Measurements from ENCODE around the gene ALDH1L2. TPM values are rescaled to one million over a fixed set of nuclear protein-coding genes. Genes with fewer than 3 reads are reported as not detected.

Gene ALDH1L2
- total RNA-seq, 1 experiment from 2014 or later: 26.1 TPM

DNA sequence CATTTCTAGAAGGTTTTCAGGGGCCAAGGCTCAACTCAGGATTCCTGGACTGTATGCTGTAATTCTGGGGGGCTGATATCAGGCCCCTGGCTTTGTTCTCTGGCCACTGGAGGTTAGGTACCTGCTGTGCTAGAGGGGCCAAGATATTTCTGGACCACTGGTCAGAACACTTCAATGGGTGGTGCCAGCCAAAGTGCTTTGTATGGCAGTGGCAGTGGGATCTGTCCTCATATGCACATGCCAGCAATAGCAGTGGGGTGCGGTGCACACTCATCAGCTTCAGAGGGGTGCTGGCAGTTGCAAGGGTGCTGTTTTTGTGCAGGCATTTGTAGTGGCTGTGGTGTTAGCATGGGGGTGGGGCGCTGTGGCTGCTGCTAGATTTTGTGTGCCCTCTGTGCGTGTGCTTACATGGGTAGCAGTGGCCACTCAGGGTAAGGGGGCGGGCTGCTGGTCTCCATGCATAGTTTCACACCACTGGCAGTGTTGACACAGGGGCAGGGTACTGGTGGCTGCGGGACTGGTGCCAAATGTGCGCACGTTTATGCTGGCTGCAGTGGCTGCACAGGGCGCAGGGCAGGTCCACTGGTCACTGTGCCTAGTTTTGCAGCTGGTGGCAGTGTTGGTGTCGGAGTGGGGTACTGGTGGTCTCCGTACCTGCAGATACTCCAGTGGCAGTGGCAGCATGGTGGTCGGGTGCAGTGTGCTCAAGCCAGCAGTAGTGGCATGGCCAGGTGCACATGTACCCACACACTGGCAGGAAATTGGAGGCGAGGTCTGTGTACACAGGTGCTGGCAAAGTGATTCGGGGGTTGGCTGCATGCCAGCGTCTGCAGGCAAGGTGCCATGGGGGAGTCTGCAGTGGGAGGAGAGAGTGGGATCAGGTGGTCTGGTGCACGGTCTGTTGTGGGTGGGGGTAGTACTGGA, 85.6 kb downstream of the ALDH1L2 start:
- H3K9me3 Mint-ChIP-seq (ENCODE audit: unreplicated experiment): no peaks in the 10 kb centered on the region
- peaks cover 3% of the 10 kb centered on the region for H3K36me3 ChIP-seq (ENCODE audit: control insufficient read depth, insufficient read depth, low read length)
- no peaks in the 10 kb centered on the region for H3K27me3 Mint-ChIP-seq (ENCODE audit: insufficient read depth, unreplicated experiment)
- H3K4me1 Mint-ChIP-seq (ENCODE audit: low read depth, unreplicated experiment): no peaks in the 10 kb centered on the region
- TF ChIP-seq, protein P1, sequence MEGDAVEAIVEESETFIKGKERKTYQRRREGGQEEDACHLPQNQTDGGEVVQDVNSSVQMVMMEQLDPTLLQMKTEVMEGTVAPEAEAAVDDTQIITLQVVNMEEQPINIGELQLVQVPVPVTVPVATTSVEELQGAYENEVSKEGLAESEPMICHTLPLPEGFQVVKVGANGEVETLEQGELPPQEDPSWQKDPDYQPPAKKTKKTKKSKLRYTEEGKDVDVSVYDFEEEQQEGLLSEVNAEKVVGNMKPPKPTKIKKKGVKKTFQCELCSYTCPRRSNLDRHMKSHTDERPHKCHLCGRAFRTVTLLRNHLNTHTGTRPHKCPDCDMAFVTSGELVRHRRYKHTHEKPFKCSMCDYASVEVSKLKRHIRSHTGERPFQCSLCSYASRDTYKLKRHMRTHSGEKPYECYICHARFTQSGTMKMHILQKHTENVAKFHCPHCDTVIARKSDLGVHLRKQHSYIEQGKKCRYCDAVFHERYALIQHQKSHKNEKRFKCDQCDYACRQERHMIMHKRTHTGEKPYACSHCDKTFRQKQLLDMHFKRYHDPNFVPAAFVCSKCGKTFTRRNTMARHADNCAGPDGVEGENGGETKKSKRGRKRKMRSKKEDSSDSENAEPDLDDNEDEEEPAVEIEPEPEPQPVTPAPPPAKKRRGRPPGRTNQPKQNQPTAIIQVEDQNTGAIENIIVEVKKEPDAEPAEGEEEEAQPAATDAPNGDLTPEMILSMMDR (IDR thresholded peaks at IDR 0.05; ENCODE audit: insufficient read depth in 1 of 2, low read depth in 1 of 2, low read length in 1 of 2, severe bottlenecking in 1 of 2, unreplicated experiment in 1 of 2): no peak
- DNase-seq: no peak
- intact Hi-C loops (cut with micrococcal nuclease; ENCODE audit: unreplicated experiment): no loop called here
- BruUV-seq (replicated peaks): no TSS peak
- no peak overlapping the region for H3K4me3 Mint-ChIP-seq (ENCODE audit: unreplicated experiment)
- CTCF ChIA-PET: no interaction called here
- POLR2A ChIA-PET: no interaction called here
- H3K4me1 ChIP-seq: no peaks in the 10 kb centered on the region
- H3K27me3 ChIP-seq (replicated peaks; ENCODE audit: control insufficient read depth, insufficient read depth, low read length): no peaks in the 10 kb centered on the region
- no peak overlapping the region for H3K4me3 ChIP-seq (ENCODE audit: low read depth, low read length)
- H3K27ac Mint-ChIP-seq (ENCODE audit: unreplicated experiment): no peak overlapping the region
- H3K9me3 ChIP-seq: no peaks in the 10 kb centered on the region
- H3K36me3 Mint-ChIP-seq (ENCODE audit: insufficient read depth, unreplicated experiment): peaks cover 48% of the 10 kb centered on the region

- H3K27ac Mint-ChIP-seq (ENCODE audit: unreplicated experiment): no peak overlapping the region
- no peaks in the 10 kb centered on the region for H3K9me3 ChIP-seq
- no peak overlapping the region for H3K4me3 Mint-ChIP-seq (ENCODE audit: unreplicated experiment)
- H3K36me3 Mint-ChIP-seq (ENCODE audit: insufficient read depth, unreplicated experiment): peaks cover 48% of the 10 kb centered on the region
- TF ChIP-seq, protein P1 (IDR thresholded peaks at IDR 0.05; ENCODE audit: insufficient read depth in 1 of 2, low read depth in 1 of 2, low read length in 1 of 2, severe bottlenecking in 1 of 2, unreplicated experiment in 1 of 2): no peak
- no peaks in the 10 kb centered on the region for H3K27me3 Mint-ChIP-seq (ENCODE audit: insufficient read depth, unreplicated experiment)
- BruUV-seq (replicated peaks): no TSS peak
- CTCF ChIA-PET: no interaction called here
- no peaks in the 10 kb centered on the region for H3K9me3 Mint-ChIP-seq (ENCODE audit: unreplicated experiment)
- H3K4me1 Mint-ChIP-seq (ENCODE audit: low read depth, unreplicated experiment): no peaks in the 10 kb centered on the region
- peaks cover 3% of the 10 kb centered on the region for H3K36me3 ChIP-seq (ENCODE audit: control insufficient read depth, insufficient read depth, low read length)
- H3K4me3 ChIP-seq (ENCODE audit: low read depth, low read length): no peak overlapping the region
- no peak for DNase-seq
- POLR2A ChIA-PET: no interaction called here
- no peaks in the 10 kb centered on the region for H3K27me3 ChIP-seq (replicated peaks; ENCODE audit: control insufficient read depth, insufficient read depth, low read length)
- no peaks in the 10 kb centered on the region for H3K4me1 ChIP-seq
- intact Hi-C loops (cut with micrococcal nuclease; ENCODE audit: unreplicated experiment): no loop called here
These were observed 86.7 kb downstream of the ALDH1L2 start for GRCh38 chr12:104997541-104997940.

- BruUV-seq (replicated peaks): no TSS peak
- Mint-ChIP-seq H3K27ac (ENCODE audit: unreplicated experiment) (no peak overlapping the region), H3K9me3 (ENCODE audit: unreplicated experiment) (no peaks in the 10 kb centered on the region), H3K36me3 (ENCODE audit: insufficient read depth, unreplicated experiment) (peaks cover 42% of the 10 kb centered on the region), H3K27me3 (ENCODE audit: insufficient read depth, unreplicated experiment) (no peaks in the 10 kb centered on the region), H3K4me1 (ENCODE audit: low read depth, unreplicated experiment) (no peaks in the 10 kb centered on the region), H3K4me3 (ENCODE audit: unreplicated experiment) (no peak overlapping the region)
- no peaks in the 10 kb centered on the region for H3K4me1 ChIP-seq
- no peaks in the 10 kb centered on the region for H3K27me3 ChIP-seq (replicated peaks; ENCODE audit: control insufficient read depth, insufficient read depth, low read length)
- no peak for DNase-seq
- H3K9me3 ChIP-seq: no peaks in the 10 kb centered on the region
- CTCF ChIA-PET: no interaction called here
- intact Hi-C loops (cut with micrococcal nuclease; ENCODE audit: unreplicated experiment): no loop called here
- H3K36me3 ChIP-seq (ENCODE audit: control insufficient read depth, insufficient read depth, low read length): peaks cover 1% of the 10 kb centered on the region; the same call in 1 of the 2 replicates
- TF ChIP-seq, protein P1 (IDR thresholded peaks at IDR 0.05; ENCODE audit: insufficient read depth in 1 of 2, low read depth in 1 of 2, low read length in 1 of 2, severe bottlenecking in 1 of 2, unreplicated experiment in 1 of 2): no peak
- POLR2A ChIA-PET: no interaction called here
- no peak overlapping the region for H3K4me3 ChIP-seq (ENCODE audit: low read depth, low read length)
These were observed 89.9 kb downstream of the ALDH1L2 start for GRCh38 chr12:104994336-104994735.

Measured in Caco-2 (cell line).